Neuron (in vitro differentiated cells): Measurements from ENCODE around the gene RBFOX1.

Experiments used
- H2AFZ ChIP-seq: one replicate; pipeline ENCODE4 v1.6.1; 2013; ENCODE audit warnings: low read depth, mild to moderate bottlenecking, inconsistent platforms, low read length, moderate library complexity
- H3K27me3 ChIP-seq: one replicate; pipeline ENCODE4 v1.6.1; 2013; ENCODE audit warnings: low read length; ENCODE audit not compliant: insufficient read depth
- H3K36me3 ChIP-seq: one replicate; pipeline ENCODE4 v1.6.1; 2013; ENCODE audit warnings: low read length; ENCODE audit not compliant: insufficient read depth
- H3K4me1 ChIP-seq: one replicate; pipeline ENCODE4 v1.6.1; 2013; ENCODE audit warnings: low read length; ENCODE audit not compliant: insufficient read depth
- H3K4me3 ChIP-seq: 2 replicates; pipeline ENCODE4 v1.5.1; 2013; ENCODE audit warnings: mild to moderate bottlenecking, low read length, moderate library complexity
- H3K9me3 ChIP-seq: one replicate; pipeline ENCODE4 v1.6.1; 2013; ENCODE audit warnings: low read length

Gene RBFOX1

GRCh38 chr16:7332611-7333010 is at the start of gene RBFOX1:
TSS of gene RBFOX1 (plus strand) at chr16:7332845.
- H3K4me1 ChIP-seq, result no peaks in the 10 kb centered on the region
- H3K9me3 ChIP-seq, result no peaks in the 10 kb centered on the region
- H3K36me3 ChIP-seq, result no peaks in the 10 kb centered on the region
- H3K4me3 ChIP-seq, result no peak within 1 kb of the TSS
- no peaks in the 10 kb centered on the region for H3K27me3 ChIP-seq
- H2AFZ ChIP-seq, result no peak within 1 kb of the TSS

- no peak overlapping the region for H2AFZ ChIP-seq
- no peaks in the 10 kb centered on the region for H3K27me3 ChIP-seq
- no peaks in the 10 kb centered on the region for H3K4me1 ChIP-seq
- no peak overlapping the region for H3K4me3 ChIP-seq
- H3K36me3 ChIP-seq, result no peaks in the 10 kb centered on the region
- H3K9me3 ChIP-seq, result no peaks in the 10 kb centered on the region
Observed at GRCh38 chr16:7284780-7285179, 47.9 kb upstream of the RBFOX1 start.

GRCh38 chr16:7285520-7285919 is 47.1 kb upstream of the RBFOX1 start:
- Histone ChIP-seq H3K4me1 (no peaks in the 10 kb centered on the region), H3K4me3 (no peak overlapping the region), H3K9me3 (no peaks in the 10 kb centered on the region), H2AFZ (no peak overlapping the region), H3K27me3 (no peaks in the 10 kb centered on the region), H3K36me3 (no peaks in the 10 kb centered on the region)

GRCh38 chr16:7289299-7289698 is 43.3 kb upstream of the RBFOX1 start:
- no peak overlapping the region for H3K4me3 ChIP-seq

GRCh38 chr16:7290682-7291081 is 42.0 kb upstream of the RBFOX1 start:
- no peak overlapping the region for H3K4me3 ChIP-seq
- no peak overlapping the region for H2AFZ ChIP-seq
- H3K36me3 ChIP-seq, result no peaks in the 10 kb centered on the region
- H3K27me3 ChIP-seq, result no peaks in the 10 kb centered on the region
- H3K9me3 ChIP-seq, result no peaks in the 10 kb centered on the region
- no peaks in the 10 kb centered on the region for H3K4me1 ChIP-seq

More at GRCh38 chr16:7289299-7289698, 43.3 kb upstream of the RBFOX1 start:
- no peaks in the 10 kb centered on the region for H3K27me3 ChIP-seq
- H2AFZ ChIP-seq, result no peak overlapping the region
- H3K36me3 ChIP-seq, result no peaks in the 10 kb centered on the region
- H3K4me1 ChIP-seq, result no peaks in the 10 kb centered on the region
- H3K9me3 ChIP-seq, result no peaks in the 10 kb centered on the region

- H3K36me3 ChIP-seq, result no peaks in the 10 kb centered on the region
- no peak overlapping the region for H3K4me3 ChIP-seq
- H2AFZ ChIP-seq, result no peak overlapping the region
- H3K9me3 ChIP-seq, result no peaks in the 10 kb centered on the region
- no peaks in the 10 kb centered on the region for H3K4me1 ChIP-seq
- peaks cover 2% of the 10 kb centered on the region for H3K27me3 ChIP-seq
Observed at GRCh38 chr16:7294020-7294419, 38.6 kb upstream of the RBFOX1 start.

GRCh38 chr16:7303052-7303610 is 29.5 kb upstream of the RBFOX1 start:
- no peaks in the 10 kb centered on the region for H3K36me3 ChIP-seq
- no peaks in the 10 kb centered on the region for H3K9me3 ChIP-seq
- no peak overlapping the region for H3K4me3 ChIP-seq
- no peaks in the 10 kb centered on the region for H3K4me1 ChIP-seq
- H2AFZ ChIP-seq, result no peak overlapping the region
- H3K27me3 ChIP-seq, result peaks cover 46% of the 10 kb centered on the region

- Histone ChIP-seq H2AFZ (no peak overlapping the region), H3K36me3 (no peaks in the 10 kb centered on the region), H3K4me3 (no peak overlapping the region), H3K4me1 (no peaks in the 10 kb centered on the region), H3K27me3 (peaks cover 44% of the 10 kb centered on the region), H3K9me3 (no peaks in the 10 kb centered on the region)
Observed at GRCh38 chr16:7303660-7304200, 28.9 kb upstream of the RBFOX1 start.

GRCh38 chr16:7304279-7304678 is 28.4 kb upstream of the RBFOX1 start:
- peaks cover 45% of the 10 kb centered on the region for H3K27me3 ChIP-seq
- no peaks in the 10 kb centered on the region for H3K36me3 ChIP-seq
- no peaks in the 10 kb centered on the region for H3K9me3 ChIP-seq
- H3K4me3 ChIP-seq, result no peak overlapping the region
- no peaks in the 10 kb centered on the region for H3K4me1 ChIP-seq
- no peak overlapping the region for H2AFZ ChIP-seq

GRCh38 chr16:7304958-7305357 is 27.7 kb upstream of the RBFOX1 start:
- Histone ChIP-seq H3K4me1 (no peaks in the 10 kb centered on the region), H3K27me3 (peaks cover 47% of the 10 kb centered on the region), H3K9me3 (no peaks in the 10 kb centered on the region), H3K4me3 (no peak overlapping the region), H3K36me3 (no peaks in the 10 kb centered on the region), H2AFZ (no peak overlapping the region)

- peaks cover 3% of the 10 kb centered on the region for H3K27me3 ChIP-seq
- no peak overlapping the region for H2AFZ ChIP-seq
- H3K4me1 ChIP-seq, result no peaks in the 10 kb centered on the region
- no peak overlapping the region for H3K4me3 ChIP-seq
- H3K36me3 ChIP-seq, result no peaks in the 10 kb centered on the region
- H3K9me3 ChIP-seq, result no peaks in the 10 kb centered on the region
Observed at GRCh38 chr16:7313170-7313569, 19.5 kb upstream of the RBFOX1 start.

- Histone ChIP-seq H3K4me3 (no peak overlapping the region), H3K36me3 (no peaks in the 10 kb centered on the region), H3K27me3 (peaks cover 3% of the 10 kb centered on the region), H3K4me1 (no peaks in the 10 kb centered on the region), H3K9me3 (no peaks in the 10 kb centered on the region), H2AFZ (no peak overlapping the region)
Observed at GRCh38 chr16:7314163-7314562, 18.5 kb upstream of the RBFOX1 start.

- H2AFZ ChIP-seq, result no peak overlapping the region
- H3K4me1 ChIP-seq, result no peaks in the 10 kb centered on the region
- H3K27me3 ChIP-seq, result no peaks in the 10 kb centered on the region
- H3K36me3 ChIP-seq, result no peaks in the 10 kb centered on the region
- no peaks in the 10 kb centered on the region for H3K9me3 ChIP-seq
- no peak overlapping the region for H3K4me3 ChIP-seq
Observed at GRCh38 chr16:7315813-7316212, 16.8 kb upstream of the RBFOX1 start.

GRCh38 chr16:7316281-7316888 is 16.3 kb upstream of the RBFOX1 start:
- Histone ChIP-seq H3K9me3 (no peaks in the 10 kb centered on the region), H3K27me3 (no peaks in the 10 kb centered on the region), H3K36me3 (no peaks in the 10 kb centered on the region), H3K4me1 (no peaks in the 10 kb centered on the region), H2AFZ (no peak overlapping the region), H3K4me3 (no peak overlapping the region)
